IPS-15b (cell line): ENCODE results near the gene TAF12.
A peak's percentile ranks its signal among the peaks of the same experiment; 100 is the strongest.
"Not testable (repeated sequence)": the region's sequence is repeated elsewhere in the genome, so short reads cannot be mapped to it uniquely, and the experiment has no call there.

Source experiments
- H3K27me3 ChIP-seq: one replicate; pipeline ENCODE4 v1.6.1; 2013; ENCODE audit warnings: low read length; ENCODE audit not compliant: control insufficient read depth, insufficient read depth
- H3K36me3 ChIP-seq: one replicate; pipeline ENCODE4 v1.6.1; 2013; ENCODE audit warnings: low read length; ENCODE audit not compliant: control insufficient read depth, insufficient read depth
- H3K4me1 ChIP-seq: one replicate; pipeline ENCODE4 v1.6.1; 2013; ENCODE audit warnings: mild to moderate bottlenecking, low read length; ENCODE audit not compliant: control insufficient read depth, insufficient read depth
- H3K4me3 ChIP-seq: one replicate; pipeline ENCODE4 v1.5.1; 2013; ENCODE audit warnings: low read depth, low read length
- H3K9ac ChIP-seq: one replicate; pipeline ENCODE4 v1.6.1; 2013; ENCODE audit warnings: low read depth, mild to moderate bottlenecking, low read length
- H3K9me3 ChIP-seq: one replicate; pipeline ENCODE4 v1.6.1; 2013; ENCODE audit warnings: mild to moderate bottlenecking, low read length; ENCODE audit not compliant: control insufficient read depth, insufficient read depth

The TAF12 gene

GRCh38 chr1:28663871-28664470, 21.1 kb upstream of the TAF12 start:
- Histone ChIP-seq H3K36me3 (no peaks in the 10 kb centered on the region), H3K4me1 (peaks cover 8% of the 10 kb centered on the region), H3K9ac (no peak overlapping the region), H3K27me3 (no peaks in the 10 kb centered on the region), H3K4me3 (no peak overlapping the region), H3K9me3 (no peaks in the 10 kb centered on the region)

- Histone ChIP-seq H3K9ac (no peak overlapping the region), H3K4me1 (no peaks in the 10 kb centered on the region)
Measured at GRCh38 chr1:28656335-28656734, 13.5 kb upstream of the TAF12 start.

GRCh38 chr1:28655448-28656311, 12.8 kb upstream of the TAF12 start:
- not testable (repeated sequence) for H3K9ac ChIP-seq

More at GRCh38 chr1:28656335-28656734, 13.5 kb upstream of the TAF12 start:
- Histone ChIP-seq H3K36me3 (no peaks in the 10 kb centered on the region), H3K4me3 (no peak overlapping the region), H3K9me3 (no peaks in the 10 kb centered on the region), H3K27me3 (no peaks in the 10 kb centered on the region)

GRCh38 chr1:28653870-28654269, 11.0 kb upstream of the TAF12 start:
- H3K9ac ChIP-seq, H3K36me3 ChIP-seq, H3K27me3 ChIP-seq, H3K9me3 ChIP-seq, H3K4me3 ChIP-seq, H3K4me1 ChIP-seq: not testable (repeated sequence)

More at GRCh38 chr1:28655448-28656311, 12.8 kb upstream of the TAF12 start:
- not testable (repeated sequence) for H3K27me3 ChIP-seq, H3K36me3 ChIP-seq, H3K4me3 ChIP-seq, H3K4me1 ChIP-seq, H3K9me3 ChIP-seq

- not testable (repeated sequence) for H3K9ac ChIP-seq, H3K4me3 ChIP-seq
Measured at GRCh38 chr1:28653063-28653462, 10.2 kb upstream of the TAF12 start.

GRCh38 chr1:28648474-28649198, 5.8 kb upstream of the TAF12 start, which contains the start of gene RNU11:
TSS of gene RNU11 (plus strand) at chr1:28648600.
- Histone ChIP-seq H3K4me1 (no peaks in the 10 kb centered on the region), H3K9ac (peak within 1 kb of the TSS; percentile 88), H3K36me3 (no peaks in the 10 kb centered on the region), H3K9me3 (no peaks in the 10 kb centered on the region), H3K27me3 (no peaks in the 10 kb centered on the region), H3K4me3 (peak within 1 kb of the TSS; percentile 77)

More at GRCh38 chr1:28653063-28653462, 10.2 kb upstream of the TAF12 start:
- H3K4me1 ChIP-seq, H3K36me3 ChIP-seq, H3K9me3 ChIP-seq, H3K27me3 ChIP-seq: not testable (repeated sequence)

- H3K27me3 ChIP-seq: no peaks in the 10 kb centered on the region
- peak overlapping the region; percentile 88 for H3K9ac ChIP-seq
- H3K9me3 ChIP-seq: no peaks in the 10 kb centered on the region
- H3K36me3 ChIP-seq: no peaks in the 10 kb centered on the region
- no peaks in the 10 kb centered on the region for H3K4me1 ChIP-seq
- peak overlapping the region; percentile 77 for H3K4me3 ChIP-seq
Measured at GRCh38 chr1:28648008-28648473, 5.2 kb upstream of the TAF12 start.

GRCh38 chr1:28646040-28646439, 3.2 kb upstream of the TAF12 start:
- Histone ChIP-seq H3K4me3 (no peak overlapping the region), H3K9ac (no peak overlapping the region), H3K27me3 (no peaks in the 10 kb centered on the region), H3K4me1 (no peaks in the 10 kb centered on the region), H3K9me3 (no peaks in the 10 kb centered on the region), H3K36me3 (no peaks in the 10 kb centered on the region)

GRCh38 chr1:28645406-28645805, 2.5 kb upstream of the TAF12 start:
- not testable (repeated sequence) for H3K4me1 ChIP-seq, H3K36me3 ChIP-seq, H3K9me3 ChIP-seq, H3K9ac ChIP-seq, H3K4me3 ChIP-seq, H3K27me3 ChIP-seq

GRCh38 chr1:28644494-28644893, 1.6 kb upstream of the TAF12 start:
- no peak overlapping the region for H3K9ac ChIP-seq

GRCh38 chr1:28642056-28642846, 616 bp downstream of the TAF12 start:
- Histone ChIP-seq H3K4me1 (no peaks in the 10 kb centered on the region), H3K4me3 (peak overlapping the region; percentile 98), H3K9me3 (no peaks in the 10 kb centered on the region), H3K36me3 (no peaks in the 10 kb centered on the region), H3K9ac (peak overlapping the region; percentile 95), H3K27me3 (no peaks in the 10 kb centered on the region)

More at GRCh38 chr1:28644494-28644893, 1.6 kb upstream of the TAF12 start:
- Histone ChIP-seq H3K9me3 (no peaks in the 10 kb centered on the region), H3K4me3 (no peak overlapping the region), H3K4me1 (no peaks in the 10 kb centered on the region), H3K27me3 (no peaks in the 10 kb centered on the region), H3K36me3 (no peaks in the 10 kb centered on the region)
